HepG2 (cell line): ENCODE measurements around the gene CSTB. TPM values are rescaled to one million over a fixed set of nuclear protein-coding genes. Genes with fewer than 3 reads are reported as not detected.

Experiments
- CERS6 ChIP-seq: sonication (generic); formaldehyde crosslinking; IDR thresholded peaks from 2 replicates; pipeline ENCODE4 v1.5.0; 2020; ENCODE audit warnings: missing genetic modification reagents
- ETV6 ChIP-seq: sonication (generic); formaldehyde crosslinking; conservative IDR thresholded peaks from 2 replicates; pipeline ENCODE4 v1.4.0; 2020; ENCODE audit warnings: missing genetic modification reagents
- FOXJ3 ChIP-seq: sonication (generic); formaldehyde crosslinking; IDR thresholded peaks from 2 replicates; pipeline ENCODE4 v1.4.0; 2020; ENCODE audit warnings: missing genetic modification reagents, mild to moderate bottlenecking, borderline replicate concordance
- HOMEZ ChIP-seq: IDR thresholded peaks from 2 replicates; pipeline ENCODE4 v1.6.1; 2016; ENCODE audit warnings: low read depth
- JARID2 ChIP-seq: sonication (generic); formaldehyde crosslinking; IDR thresholded peaks from 2 replicates; pipeline ENCODE4 v1.8.1; 2023; ENCODE audit warnings: missing genetic modification reagents, inconsistent platforms; ENCODE audit not compliant: insufficient replicate concordance
- NAIF1 ChIP-seq: sonication (generic); formaldehyde crosslinking; IDR thresholded peaks from 2 replicates; pipeline ENCODE4 v1.5.0; 2020; ENCODE audit warnings: mild to moderate bottlenecking, missing genetic modification reagents, borderline replicate concordance
- PRDM10 ChIP-seq: sonication (generic); formaldehyde crosslinking; IDR thresholded peaks from 2 replicates; pipeline ENCODE4 v1.4.0; 2020; ENCODE audit warnings: low read depth, missing genetic modification reagents
- PTBP1 ChIP-seq: fragments of 200-400 bp; formaldehyde crosslinking; IDR thresholded peaks from 2 replicates; pipeline ENCODE4 v1.6.1; 2018; ENCODE audit warnings: low read length, low read depth; ENCODE audit not compliant: poor library complexity, severe bottlenecking
- SMAD3 ChIP-seq: sonication (generic); formaldehyde crosslinking; IDR thresholded peaks from 2 replicates; pipeline ENCODE4 v1.4.0; 2020; ENCODE audit warnings: missing genetic modification reagents
- THAP7 ChIP-seq: sonication (generic); formaldehyde crosslinking; IDR thresholded peaks from 2 replicates; pipeline ENCODE4 v1.8.1; 2023; ENCODE audit warnings: mild to moderate bottlenecking, missing genetic modification reagents
- U2AF1 ChIP-seq: fragments of 200-400 bp; formaldehyde crosslinking; optimal IDR thresholded peaks from 2 replicates; pipeline ENCODE3; 2017; ENCODE audit warnings: mild to moderate bottlenecking, low read depth, low read length
- ZBTB7B ChIP-seq: sonication (generic); formaldehyde crosslinking; IDR thresholded peaks from 2 replicates; pipeline ENCODE4 v1.4.0; 2020; ENCODE audit warnings: missing genetic modification reagents
- ZFP82 ChIP-seq: sonication (generic); formaldehyde crosslinking; IDR thresholded peaks from 2 replicates; pipeline ENCODE4 v1.5.1; 2020; ENCODE audit warnings: mild to moderate bottlenecking, missing genetic modification reagents, borderline replicate concordance
- ZNF224 ChIP-seq: sonication (generic); formaldehyde crosslinking; IDR thresholded peaks from 2 replicates; pipeline ENCODE4 v1.5.0; 2020; ENCODE audit warnings: mild to moderate bottlenecking, missing genetic modification reagents
- ZNF225 ChIP-seq: sonication (generic); formaldehyde crosslinking; IDR thresholded peaks from 2 replicates; pipeline ENCODE4 v1.4.0; 2020; ENCODE audit warnings: mild to moderate bottlenecking, missing genetic modification reagents
- ZNF547 ChIP-seq: sonication (generic); formaldehyde crosslinking; IDR thresholded peaks from 2 replicates; pipeline ENCODE4 v1.5.1; 2020; ENCODE audit warnings: mild to moderate bottlenecking, missing genetic modification reagents
- ZNF557 ChIP-seq: sonication (generic); formaldehyde crosslinking; IDR thresholded peaks from 2 replicates; pipeline ENCODE4 v1.4.0; 2020; ENCODE audit warnings: missing genetic modification reagents
- ZNF577 ChIP-seq: sonication (generic); formaldehyde crosslinking; IDR thresholded peaks from 2 replicates; pipeline ENCODE4 v1.4.0; 2020; ENCODE audit warnings: mild to moderate bottlenecking, low read depth, missing genetic modification reagents, borderline replicate concordance
- ZNF598 ChIP-seq: sonication (generic); formaldehyde crosslinking; IDR thresholded peaks from 2 replicates; pipeline ENCODE4 v1.5.1; 2020; ENCODE audit warnings: mild to moderate bottlenecking, missing genetic modification reagents, borderline replicate concordance
- ZNF720 ChIP-seq: sonication (generic); formaldehyde crosslinking; IDR thresholded peaks from 2 replicates; pipeline ENCODE4 v1.4.0; 2020; ENCODE audit warnings: missing genetic modification reagents
- polyA plus RNA-seq, 8 experiments: library from polyadenylated mRNA; depleted of rRNA in 3 of 8; stranded (reverse) in 7 of 8; unstranded in 1 of 8; fragments of >200 nt; fragmentation: Illumina TruSeq in 4 of 8; extraction: Trizol in 4 of 8; gene quantifications; 2 replicates each; pipeline versions ENCODE4 v1.2.1 to v1.2.3, GENCODE V29; 2011 to 2016; ENCODE audit warnings: low read depth in 4 of 8, missing spikeins in 1 of 8, mixed read lengths in 1 of 8; ENCODE audit not compliant: insufficient read depth in 1 of 8
- total RNA-seq, 5 experiments: library from RNA; depleted of rRNA; stranded (reverse); fragments of >200 nt; fragmentation: Illumina TruSeq; extraction: Trizol; gene quantifications; 2 replicates each; pipeline ENCODE4 v1.2.3, GENCODE V29; 2016; ENCODE audit warnings: low read depth in 1 of 5
- TF ChIP-seq, protein P1 (sequence below): sonication (generic); formaldehyde crosslinking; IDR thresholded peaks from 2 replicates; pipeline ENCODE4 v1.8.0; 2022; ENCODE audit warnings: mild to moderate bottlenecking, missing genetic modification reagents, borderline replicate concordance

Gene CSTB
- total and polyA plus RNA-seq, 2 of the 13 experiments (the other 11 are each of a cell fraction or from before 2014, with no cell fraction given): 11.7 to 94.1 TPM

DNA sequence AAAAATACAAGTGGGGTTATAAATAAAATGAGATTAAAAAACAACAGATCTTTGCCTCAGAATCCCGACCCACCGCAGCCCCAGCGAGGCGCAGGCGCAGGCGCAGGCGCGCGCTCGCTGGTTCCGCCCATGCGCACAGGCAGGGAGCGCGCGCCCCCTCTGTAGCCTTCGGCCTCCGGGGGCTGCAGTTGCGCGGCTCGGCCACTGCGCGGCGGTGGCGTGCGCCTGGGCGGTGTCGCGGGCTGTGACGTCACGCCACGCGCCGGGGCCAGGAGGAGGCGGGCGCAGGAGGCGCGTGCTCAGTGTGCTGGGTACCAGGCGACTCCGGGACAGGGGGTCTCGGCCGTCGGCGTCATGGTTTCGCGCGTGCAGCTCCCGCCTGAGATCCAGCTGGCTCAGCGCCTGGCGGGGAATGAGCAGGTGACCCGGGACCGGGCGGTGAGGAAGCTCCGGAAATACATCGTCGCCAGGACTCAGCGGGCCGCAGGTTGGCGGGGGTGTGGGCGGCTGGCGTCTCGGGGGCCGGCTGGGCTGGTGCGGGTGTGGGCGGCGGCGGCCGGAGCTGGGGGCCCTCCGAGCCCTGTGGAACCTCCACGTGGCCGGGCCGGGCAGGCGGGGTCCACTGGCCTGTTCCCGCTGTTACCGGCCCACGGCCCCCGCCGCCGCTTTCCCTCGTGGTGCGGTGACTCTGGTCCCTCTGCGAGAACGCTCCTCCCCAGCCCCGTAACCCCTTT is 13.3 kb upstream of the CSTB start, which contains the start of gene RRP1 (continued):
- TF ChIP-seq PRDM10 (CRISPR knock-in tag) (no peak), ZNF598 (CRISPR knock-in tag) (peak; percentile 56; the same call in 1 of the 2 replicates), PTBP1 (peak; percentile 46), ETV6 (CRISPR knock-in tag) (no peak), THAP7 (CRISPR knock-in tag) (0 out of 2 replicates have a peak, but pooled peaks have one; percentile 69), SMAD3 (no peak; the same call in 1 of the 2 replicates), CERS6 (CRISPR knock-in tag) (no peak), FOXJ3 (CRISPR knock-in tag) (no peak), U2AF1 (no peak), ZFP82 (CRISPR knock-in tag) (peak; percentile 96), ZNF547 (CRISPR knock-in tag) (peak; percentile 85; the same call in 1 of the 2 replicates), HOMEZ (peak; percentile 50; the same call in 1 of the 2 replicates), ZBTB7B (CRISPR knock-in tag) (peak; percentile 64; the same call in 1 of the 2 replicates), ZNF557 (CRISPR knock-in tag) (no peak), JARID2 (CRISPR knock-in tag) (no peak), ZNF224 (CRISPR knock-in tag) (no peak), NAIF1 (CRISPR knock-in tag) (no peak), ZNF225 (CRISPR knock-in tag) (no peak), ZNF577 (no peak), ZNF720 (CRISPR knock-in tag) (no peak)
- TF ChIP-seq, protein P1, sequence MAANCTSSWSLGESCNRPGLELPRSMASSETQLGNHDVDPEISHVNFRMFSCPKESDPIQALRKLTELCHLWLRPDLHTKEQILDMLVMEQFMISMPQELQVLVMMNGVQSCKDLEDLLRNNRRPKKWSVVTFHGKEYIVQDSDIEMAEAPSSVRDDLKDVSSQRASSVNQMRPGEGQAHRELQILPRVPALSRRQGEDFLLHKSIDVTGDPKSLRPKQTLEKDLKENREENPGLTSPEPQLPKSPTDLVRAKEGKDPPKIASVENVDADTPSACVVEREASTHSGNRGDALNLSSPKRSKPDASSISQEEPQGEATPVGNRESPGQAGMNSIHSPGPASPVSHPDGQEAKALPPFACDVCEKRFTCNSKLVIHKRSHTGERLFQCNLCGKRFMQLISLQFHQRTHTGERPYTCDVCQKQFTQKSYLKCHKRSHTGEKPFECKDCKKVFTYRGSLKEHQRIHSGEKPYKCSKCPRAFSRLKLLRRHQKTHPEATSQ (CRISPR knock-in tag): no peak
